ENCODE results near the gene SUB1. TPM values are rescaled to one million over a fixed set of nuclear protein-coding genes. Genes with fewer than 3 reads are reported as not detected.

The SUB1 gene
- total and polyA plus RNA-seq, 2 experiments from 2014 or later = 135 to 415 TPM

DNA sequence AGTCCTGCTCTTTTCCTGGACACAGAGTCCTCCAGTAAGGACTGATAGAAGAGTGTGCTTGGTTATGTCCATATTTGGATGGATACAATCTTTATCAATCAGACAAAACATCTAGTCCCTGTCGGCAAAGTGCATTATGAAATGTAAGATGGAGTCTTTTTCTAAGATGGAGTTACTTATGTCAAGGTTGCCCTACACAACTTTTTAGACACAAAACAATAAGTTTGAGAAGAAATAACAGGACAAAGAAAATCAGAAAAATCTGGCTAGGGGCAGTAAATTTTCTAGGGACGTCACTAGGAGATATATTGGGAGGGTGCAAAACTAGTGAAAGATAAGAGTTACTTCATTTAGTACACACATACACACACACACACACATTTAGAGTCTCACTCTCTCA lies 23.3 kb upstream of the SUB1 start:
- no peak for DNase-seq (ENCODE audit: low read depth in 1 of 2, low spot score in 1 of 2)
- TF ChIP-seq CTCF (IDR thresholded peaks at IDR 0.05; ENCODE audit: low read depth, low read length) = no peak
- no peaks in the 10 kb centered on the region for H3K36me3 ChIP-seq
- H3K27me3 ChIP-seq = no peaks in the 10 kb centered on the region
- H3K27ac ChIP-seq = no peak overlapping the region
- no peaks in the 10 kb centered on the region for H3K4me1 ChIP-seq (ENCODE audit: low read depth)
- no peaks in the 10 kb centered on the region for H3K9me3 ChIP-seq (ENCODE audit: low read depth)
- no peak overlapping the region for H3K4me3 ChIP-seq

DNA sequence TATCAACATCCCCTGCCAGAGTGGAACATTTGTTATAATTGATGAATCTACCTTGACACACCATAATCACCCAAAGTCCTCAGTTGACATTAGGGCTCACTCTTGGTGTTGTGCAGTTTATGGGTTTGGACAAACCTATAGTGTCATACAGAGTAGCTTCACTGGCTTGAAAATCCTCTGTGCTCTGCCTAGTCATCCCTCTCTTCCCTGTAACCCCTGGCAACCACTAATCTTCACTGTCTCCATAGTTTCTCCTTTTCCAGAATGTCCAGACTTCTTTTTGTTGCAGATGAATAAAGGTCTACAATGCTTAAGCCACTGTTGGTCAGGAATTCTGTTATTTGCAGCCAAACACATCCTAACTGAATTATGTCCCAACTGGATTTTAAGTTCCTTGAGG lies 22.5 kb upstream of the SUB1 start:
- H3K4me3 ChIP-seq = no peak overlapping the region
- H3K36me3 ChIP-seq = no peaks in the 10 kb centered on the region
- H3K4me1 ChIP-seq (ENCODE audit: low read depth) = no peaks in the 10 kb centered on the region
- no peak overlapping the region for H3K27ac ChIP-seq
- no peak for DNase-seq (ENCODE audit: low read depth in 1 of 2, low spot score in 1 of 2)
- TF ChIP-seq CTCF (IDR thresholded peaks at IDR 0.05; ENCODE audit: low read depth, low read length) = no peak
- no peaks in the 10 kb centered on the region for H3K27me3 ChIP-seq
- no peaks in the 10 kb centered on the region for H3K9me3 ChIP-seq (ENCODE audit: low read depth)

DNA sequence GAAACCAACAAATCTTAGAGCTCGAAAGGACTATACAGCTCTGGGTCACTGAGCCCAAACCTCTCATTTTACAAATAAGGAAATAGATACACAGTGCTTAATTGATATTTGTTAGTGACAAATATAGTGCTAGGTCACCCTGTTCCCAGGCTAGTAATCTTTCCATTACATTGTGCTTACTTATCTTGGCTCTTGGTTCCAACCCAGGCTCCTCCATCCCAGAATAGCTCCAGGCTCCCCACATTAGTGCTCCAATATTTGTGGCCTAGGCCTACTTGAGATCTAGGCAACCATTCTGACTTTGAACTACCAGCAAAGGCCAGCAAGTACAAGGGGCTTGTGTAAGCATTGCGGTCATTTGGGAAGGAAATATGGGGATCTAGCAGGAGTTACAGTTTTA lies 21.7 kb upstream of the SUB1 start:
- H3K4me1 ChIP-seq (ENCODE audit: low read depth) = no peaks in the 10 kb centered on the region
- H3K27ac ChIP-seq = no peak overlapping the region
- H3K36me3 ChIP-seq = no peaks in the 10 kb centered on the region
- TF ChIP-seq CTCF (IDR thresholded peaks at IDR 0.05; ENCODE audit: low read depth, low read length) = no peak
- H3K9me3 ChIP-seq (ENCODE audit: low read depth) = no peaks in the 10 kb centered on the region
- DNase-seq (ENCODE audit: low read depth in 1 of 2, low spot score in 1 of 2) = no peak
- H3K4me3 ChIP-seq = no peak overlapping the region
- no peaks in the 10 kb centered on the region for H3K27me3 ChIP-seq

GRCh38 chr5:32565145-32565544 lies 20.2 kb upstream of the SUB1 start:
- no peak overlapping the region for H3K27ac ChIP-seq
- DNase-seq (ENCODE audit: low read depth in 1 of 2, low spot score in 1 of 2) = no peak
- H3K4me3 ChIP-seq = no peak overlapping the region
- TF ChIP-seq CTCF (IDR thresholded peaks at IDR 0.05; ENCODE audit: low read depth, low read length) = no peak
- H3K4me1 ChIP-seq (ENCODE audit: low read depth) = no peaks in the 10 kb centered on the region
- no peaks in the 10 kb centered on the region for H3K9me3 ChIP-seq (ENCODE audit: low read depth)
- H3K27me3 ChIP-seq = no peaks in the 10 kb centered on the region
- no peaks in the 10 kb centered on the region for H3K36me3 ChIP-seq

DNA sequence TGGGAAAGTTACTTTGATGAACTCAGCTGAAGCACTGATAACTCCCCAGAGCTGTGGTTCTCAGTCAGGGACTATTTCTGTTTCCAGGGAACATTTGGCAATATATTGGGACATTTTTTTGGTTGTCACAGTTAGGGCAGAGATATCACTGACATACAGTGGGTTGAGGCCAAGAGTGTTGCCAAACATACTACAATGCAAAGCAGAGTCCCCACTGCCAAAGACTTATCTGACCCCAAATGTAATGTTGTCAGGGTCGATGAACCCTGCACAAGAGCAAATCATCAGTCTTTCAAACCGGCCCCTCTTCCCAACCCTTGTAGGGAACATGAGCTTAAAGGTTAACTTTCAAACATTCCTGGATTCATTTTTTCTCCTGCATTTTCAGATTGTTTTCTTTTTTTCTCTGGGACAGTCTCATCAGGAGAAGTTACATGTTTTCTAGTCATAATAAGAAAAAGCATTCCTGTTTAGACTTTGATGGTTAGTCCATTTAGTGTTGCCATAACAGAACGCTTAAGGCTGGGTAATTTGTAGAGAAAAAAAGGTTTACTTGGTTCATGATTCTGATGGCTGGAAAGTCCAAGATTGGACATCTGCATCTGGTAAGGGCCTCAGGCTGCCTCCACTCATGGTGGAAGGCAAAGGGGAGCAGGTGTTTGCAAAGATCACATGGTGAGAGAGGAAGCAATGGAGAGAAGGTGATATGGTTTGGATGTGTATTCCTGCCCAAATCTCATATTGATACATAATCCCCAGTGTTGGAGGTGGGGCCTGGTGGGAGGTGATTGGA lies 18.8 kb upstream of the SUB1 start:
- no peak for TF ChIP-seq CTCF (IDR thresholded peaks at IDR 0.05; ENCODE audit: low read depth, low read length)

More for the DNA sequence above, 18.8 kb upstream of the SUB1 start:
- Histone ChIP-seq H3K36me3 (no peaks in the 10 kb centered on the region), H3K4me3 (no peak overlapping the region), H3K27ac (no peak overlapping the region), H3K9me3 (ENCODE audit: low read depth) (no peaks in the 10 kb centered on the region), H3K27me3 (no peaks in the 10 kb centered on the region), H3K4me1 (ENCODE audit: low read depth) (no peaks in the 10 kb centered on the region)
- DNase-seq (ENCODE audit: low read depth in 1 of 2, low spot score in 1 of 2) = peak in 1 of 2 donors; percentile 28

Measured in cardiac muscle cell (in vitro differentiated cells and primary cell).